ENCODE data around the gene RBM45. TPM values are rescaled to one million over a fixed set of nuclear protein-coding genes. Genes with fewer than 3 reads are reported as not detected.

RBM45 gene
- total and polyA plus RNA-seq, 7 donors = 3.4 to 9.5 (median 4.5) TPM

DNA sequence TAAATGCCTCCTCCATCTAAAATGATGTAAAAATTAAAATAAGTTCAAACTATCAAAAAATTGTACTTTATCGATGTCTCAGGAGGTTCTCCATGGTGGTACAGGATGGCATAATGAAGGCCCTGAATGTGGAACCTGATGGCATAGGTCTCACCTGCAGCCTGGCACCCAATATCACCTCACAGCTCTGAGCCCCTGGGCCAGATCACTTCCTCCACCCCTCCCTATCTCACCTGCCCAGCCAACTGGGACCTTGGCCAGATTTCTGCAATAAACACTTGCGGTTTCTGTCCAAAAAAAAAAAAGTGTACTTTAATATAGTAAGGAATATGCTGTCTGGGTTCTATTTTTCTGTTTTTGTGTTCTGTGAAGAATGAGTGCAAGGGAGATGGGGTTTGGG, 6.7 kb upstream of the RBM45 start:
- H3K27me3 ChIP-seq (ENCODE audit: insufficient read depth in 3 of 3, low read length in 2 of 3) = no peaks in the 10 kb centered on the region
- DNase-seq (no peak), ATAC-seq (no peak)
- no peaks in the 10 kb centered on the region for H3K36me3 ChIP-seq (ENCODE audit: insufficient read depth in 1 of 2, low read depth in 1 of 2)
- H3K27ac ChIP-seq = no peak overlapping the region
- intact Hi-C loops (cut with DNase I) = no loop called here
- TF ChIP-seq, protein P1, sequence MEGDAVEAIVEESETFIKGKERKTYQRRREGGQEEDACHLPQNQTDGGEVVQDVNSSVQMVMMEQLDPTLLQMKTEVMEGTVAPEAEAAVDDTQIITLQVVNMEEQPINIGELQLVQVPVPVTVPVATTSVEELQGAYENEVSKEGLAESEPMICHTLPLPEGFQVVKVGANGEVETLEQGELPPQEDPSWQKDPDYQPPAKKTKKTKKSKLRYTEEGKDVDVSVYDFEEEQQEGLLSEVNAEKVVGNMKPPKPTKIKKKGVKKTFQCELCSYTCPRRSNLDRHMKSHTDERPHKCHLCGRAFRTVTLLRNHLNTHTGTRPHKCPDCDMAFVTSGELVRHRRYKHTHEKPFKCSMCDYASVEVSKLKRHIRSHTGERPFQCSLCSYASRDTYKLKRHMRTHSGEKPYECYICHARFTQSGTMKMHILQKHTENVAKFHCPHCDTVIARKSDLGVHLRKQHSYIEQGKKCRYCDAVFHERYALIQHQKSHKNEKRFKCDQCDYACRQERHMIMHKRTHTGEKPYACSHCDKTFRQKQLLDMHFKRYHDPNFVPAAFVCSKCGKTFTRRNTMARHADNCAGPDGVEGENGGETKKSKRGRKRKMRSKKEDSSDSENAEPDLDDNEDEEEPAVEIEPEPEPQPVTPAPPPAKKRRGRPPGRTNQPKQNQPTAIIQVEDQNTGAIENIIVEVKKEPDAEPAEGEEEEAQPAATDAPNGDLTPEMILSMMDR (IDR thresholded peaks at IDR 0.05) = no peak
- WGBS, 3 donors = 56 to 93% (median 64%) methylated on average over 2 of the region's 2 CpGs
- H3K9me3 ChIP-seq = no peaks in the 10 kb centered on the region
- H3K4me3 ChIP-seq = no peak overlapping the region
- H3K4me1 ChIP-seq = no peaks in the 10 kb centered on the region

GRCh38 chr2:178106053-178106452, 6.2 kb upstream of the RBM45 start:
- 57 to 66% (median 59%) methylated on average over 2 of the region's 2 CpGs for WGBS, 3 donors
- DNase-seq (no peak), ATAC-seq (no peak)
- no peaks in the 10 kb centered on the region for H3K9me3 ChIP-seq
- no peaks in the 10 kb centered on the region for H3K36me3 ChIP-seq (ENCODE audit: insufficient read depth in 1 of 2, low read depth in 1 of 2)
- no peaks in the 10 kb centered on the region for H3K4me1 ChIP-seq
- H3K27ac ChIP-seq = no peak overlapping the region
- intact Hi-C loops (cut with DNase I) = no loop called here
- no peak overlapping the region for H3K4me3 ChIP-seq
- H3K27me3 ChIP-seq (ENCODE audit: insufficient read depth in 3 of 3, low read length in 2 of 3) = no peaks in the 10 kb centered on the region
- TF ChIP-seq, protein P1 (IDR thresholded peaks at IDR 0.05) = no peak

GRCh38 chr2:178108176-178108575, 4.1 kb upstream of the RBM45 start:
- DNase-seq (no peak), ATAC-seq (no peak)
- H3K27ac ChIP-seq = no peak overlapping the region
- TF ChIP-seq, protein P1 (IDR thresholded peaks at IDR 0.05) = no peak
- H3K4me1 ChIP-seq = peaks cover 6% of the 10 kb centered on the region
- intact Hi-C loops (cut with DNase I) = no loop called here
- no peaks in the 10 kb centered on the region for H3K9me3 ChIP-seq
- H3K4me3 ChIP-seq = no peak overlapping the region
- WGBS, 3 donors = 85 to 89% (median 87%) methylated on average over 21 of the region's 21 CpGs
- no peaks in the 10 kb centered on the region for H3K36me3 ChIP-seq (ENCODE audit: insufficient read depth in 1 of 2, low read depth in 1 of 2)
- H3K27me3 ChIP-seq (ENCODE audit: insufficient read depth in 3 of 3, low read length in 2 of 3) = no peaks in the 10 kb centered on the region

DNA sequence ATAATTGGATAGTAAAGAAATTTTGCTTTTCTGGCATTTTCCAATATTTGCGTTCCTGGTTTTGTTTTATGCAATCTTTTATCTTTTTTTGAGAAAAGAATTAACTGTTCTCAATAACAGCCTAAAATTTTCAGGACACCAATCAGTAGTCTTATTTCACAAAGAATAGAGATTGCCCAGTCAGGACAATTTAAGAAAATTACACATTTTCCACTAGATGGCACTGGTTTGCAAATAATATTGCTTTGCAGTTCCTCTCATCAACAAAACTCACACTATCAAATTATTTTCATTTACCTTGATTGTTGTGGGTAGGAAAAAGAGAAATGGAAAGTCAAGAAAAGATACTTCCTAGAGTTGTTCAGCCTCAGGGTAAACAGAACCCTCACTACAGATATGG, 2.4 kb upstream of the RBM45 start:
- ATAC-seq (no peak), DNase-seq (no peak)
- no peaks in the 10 kb centered on the region for H3K27me3 ChIP-seq (ENCODE audit: insufficient read depth in 3 of 3, low read length in 2 of 3)
- H3K36me3 ChIP-seq (ENCODE audit: insufficient read depth in 1 of 2, low read depth in 1 of 2) = no peaks in the 10 kb centered on the region
- H3K9me3 ChIP-seq = no peaks in the 10 kb centered on the region
- TF ChIP-seq, protein P1 (IDR thresholded peaks at IDR 0.05) = peak; percentile 59
- intact Hi-C loops (cut with DNase I) = loop anchor here (5.0 to 10.0 kb wide), 2 partner anchors 87 to 305 kb away; no protein-coding TSS in a partner anchor
- H3K27ac ChIP-seq = no peak overlapping the region
- H3K4me1 ChIP-seq = peaks cover 14% of the 10 kb centered on the region
- no peak overlapping the region for H3K4me3 ChIP-seq
- 12 to 24% (median 19%) methylated on average over 1 of the region's 1 CpG for WGBS, 3 donors

DNA sequence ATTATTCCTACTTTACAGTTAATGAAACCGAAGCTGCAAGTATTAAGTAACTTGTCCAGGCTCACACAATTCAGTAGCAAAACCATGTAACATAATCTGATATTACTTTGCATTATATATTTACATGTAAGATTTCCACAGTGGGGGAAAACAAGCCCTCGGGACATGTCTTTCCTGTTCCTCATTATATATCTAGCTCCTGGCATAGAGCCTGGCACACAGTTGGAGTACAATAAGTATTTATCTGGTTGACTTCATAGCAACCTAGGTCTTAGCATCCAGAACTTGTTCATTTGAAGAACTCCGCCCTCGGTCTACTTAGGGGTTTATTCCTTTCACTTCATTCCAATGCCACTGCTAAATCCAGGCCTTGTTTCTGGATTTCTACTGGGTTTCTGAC, 1.6 kb upstream of the RBM45 start:
- Histone ChIP-seq H3K4me1 (peaks cover 14% of the 10 kb centered on the region), H3K36me3 (ENCODE audit: insufficient read depth in 1 of 2, low read depth in 1 of 2) (peaks cover 0 to 2% of the 10 kb centered on the region in 2 donors), H3K9me3 (no peaks in the 10 kb centered on the region), H3K27ac (no peak overlapping the region), H3K4me3 (no peak overlapping the region), H3K27me3 (ENCODE audit: insufficient read depth in 3 of 3, low read length in 2 of 3) (no peaks in the 10 kb centered on the region)
- intact Hi-C loops (cut with DNase I) = loop anchor here (5.0 to 10.0 kb wide), 2 partner anchors 87 to 304 kb away; no protein-coding TSS in a partner anchor
- DNase-seq (no peak), ATAC-seq (no peak)
- 83 to 90% (median 85%) methylated on average over 4 of the region's 4 CpGs for WGBS, 3 donors
- TF ChIP-seq, protein P1 (IDR thresholded peaks at IDR 0.05) = no peak
